HepG2 (cell line): ENCODE results near the gene TMEM258. TPM values are rescaled to one million over a fixed set of nuclear protein-coding genes. Genes with fewer than 3 reads are reported as not detected.
A peak's percentile ranks its signal among the peaks of the same experiment; 100 is the strongest.

ENCODE experiments used
- AHDC1 ChIP-seq: sonication (generic); formaldehyde crosslinking; IDR thresholded peaks from 2 replicates; pipeline ENCODE4 v1.5.1; 2020; ENCODE audit warnings: mild to moderate bottlenecking, missing genetic modification reagents, borderline replicate concordance
- HES4 ChIP-seq: sonication (generic); formaldehyde crosslinking; IDR thresholded peaks from 2 replicates; pipeline ENCODE4 v1.9.0; 2021; ENCODE audit warnings: mild to moderate bottlenecking, missing genetic modification reagents, borderline replicate concordance
- ISL2 ChIP-seq: sonication (generic); formaldehyde crosslinking; IDR thresholded peaks from 2 replicates; pipeline ENCODE4 v1.5.0; 2020; ENCODE audit warnings: missing genetic modification reagents
- KDM5A ChIP-seq: fragments of 200-600 bp; sonication (generic); IDR thresholded peaks from 2 replicates; pipeline ENCODE4 v1.7.0; 2018; ENCODE audit warnings: antibody characterized with exemption, mild to moderate bottlenecking, low read length, borderline replicate concordance
- KLF12 ChIP-seq: sonication (generic); formaldehyde crosslinking; IDR thresholded peaks from 2 replicates; pipeline ENCODE4 v1.4.0; 2020; ENCODE audit warnings: missing genetic modification reagents, borderline replicate concordance
- KLF16 ChIP-seq, 2 experiments: sonication (generic) in 1 of 2; formaldehyde crosslinking in 1 of 2; IDR thresholded peaks; 2 replicates each; pipeline versions ENCODE4 v1.6.1 to v1.8.0; 2016 to 2023; ENCODE audit warnings: missing genetic modification reagents in 2 of 2, missing compliant biosample characterization in 1 of 2
- MED13 ChIP-seq: sonication (generic); formaldehyde crosslinking; IDR thresholded peaks from 2 replicates; pipeline ENCODE4 v1.5.0; 2020; ENCODE audit warnings: missing genetic modification reagents
- NFKB2 ChIP-seq: sonication (generic); formaldehyde crosslinking; IDR thresholded peaks from 2 replicates; pipeline ENCODE4 v1.4.0; 2020; ENCODE audit warnings: missing genetic modification reagents, borderline replicate concordance
- RAD21 ChIP-seq: fragments of 450-650 bp; formaldehyde crosslinking; IDR thresholded peaks from 2 replicates; pipeline ENCODE4 v1.5.0; 2020; ENCODE audit warnings: mild to moderate bottlenecking
- SKIL ChIP-seq: sonication (generic); formaldehyde crosslinking; IDR thresholded peaks from 2 replicates; pipeline ENCODE4 v1.8.0; 2022; ENCODE audit warnings: missing genetic modification reagents, mild to moderate bottlenecking, moderate library complexity, borderline replicate concordance
- SOX6 ChIP-seq, 2 experiments: fragments of 450-650 bp in 1 of 2; sonication (generic) in 1 of 2; formaldehyde crosslinking in 1 of 2; IDR thresholded peaks; 2 replicates each; pipeline versions ENCODE4 v1.4.0 to v1.6.1; 2017 to 2020; ENCODE audit warnings: antibody characterized with exemption in 1 of 2, mild to moderate bottlenecking in 1 of 2, missing genetic modification reagents in 1 of 2
- TBX2 ChIP-seq: sonication (generic); formaldehyde crosslinking; IDR thresholded peaks from 2 replicates; pipeline ENCODE4 v1.5.0; 2020; ENCODE audit warnings: missing genetic modification reagents, mild to moderate bottlenecking, borderline replicate concordance
- THAP7 ChIP-seq: sonication (generic); formaldehyde crosslinking; IDR thresholded peaks from 2 replicates; pipeline ENCODE4 v1.8.1; 2023; ENCODE audit warnings: mild to moderate bottlenecking, missing genetic modification reagents
- THRA ChIP-seq: sonication (generic); formaldehyde crosslinking; IDR thresholded peaks from 2 replicates; pipeline ENCODE4 v1.4.0; 2020; ENCODE audit warnings: missing genetic modification reagents, borderline replicate concordance
- ZFY ChIP-seq: sonication (generic); formaldehyde crosslinking; IDR thresholded peaks from 2 replicates; pipeline ENCODE4 v1.4.0; 2020; ENCODE audit warnings: missing genetic modification reagents
- ZNF446 ChIP-seq: sonication (generic); formaldehyde crosslinking; IDR thresholded peaks from 2 replicates; pipeline ENCODE4 v1.5.0; 2020; ENCODE audit warnings: mild to moderate bottlenecking, missing genetic modification reagents
- ZNF451 ChIP-seq: sonication (generic); formaldehyde crosslinking; IDR thresholded peaks from 2 replicates; pipeline ENCODE4 v1.5.0; 2020; ENCODE audit warnings: mild to moderate bottlenecking, missing genetic modification reagents
- ZNF589 ChIP-seq: sonication (generic); formaldehyde crosslinking; conservative IDR thresholded peaks from 2 replicates; pipeline ENCODE4 v1.8.0; 2022; ENCODE audit warnings: mild to moderate bottlenecking, moderate library complexity, missing genetic modification reagents
- polyA plus RNA-seq, 8 experiments: library from polyadenylated mRNA; depleted of rRNA in 3 of 8; stranded (reverse) in 7 of 8; unstranded in 1 of 8; fragments of >200 nt; fragmentation: Illumina TruSeq in 4 of 8; extraction: Trizol in 4 of 8; gene quantifications; 2 replicates each; pipeline versions ENCODE4 v1.2.1 to v1.2.3, GENCODE V29; 2011 to 2016; ENCODE audit warnings: low read depth in 4 of 8, missing spikeins in 1 of 8, mixed read lengths in 1 of 8; ENCODE audit not compliant: insufficient read depth in 1 of 8
- total RNA-seq, 5 experiments: library from RNA; depleted of rRNA; stranded (reverse); fragments of >200 nt; fragmentation: Illumina TruSeq; extraction: Trizol; gene quantifications; 2 replicates each; pipeline ENCODE4 v1.2.3, GENCODE V29; 2016; ENCODE audit warnings: low read depth in 1 of 5

Gene TMEM258
- total and polyA plus RNA-seq, 2 of the 13 experiments (the other 11 are each of a cell fraction or from before 2014, with no cell fraction given), result 175 to 424 TPM

GRCh38 chr11:61756452-61757212 is 35.8 kb downstream of the TMEM258 start (continued):
- TF ChIP-seq THAP7 (CRISPR knock-in tag) (0 out of 2 replicates have a peak, but pooled peaks have one; percentile 39), ZFY (CRISPR knock-in tag) (peak; percentile 91), ISL2 (CRISPR knock-in tag) (no peak; the same call in none of the 2 replicates), ZNF446 (CRISPR knock-in tag) (0 out of 2 replicates have a peak, but pooled peaks have one; percentile 49), KLF12 (CRISPR knock-in tag) (peak; percentile 68; the same call in 1 of the 2 replicates), KDM5A (peak; percentile 48; the same call in 1 of the 2 replicates), THRA (CRISPR knock-in tag) (peak; percentile 69; the same call in 1 of the 2 replicates), TBX2 (CRISPR knock-in tag) (peak; percentile 78; the same call in 1 of the 2 replicates), RAD21 (CRISPR knock-in tag) (peak; percentile 33; the same call in 1 of the 2 replicates), ZNF589 (CRISPR knock-in tag) (peak; percentile 43; the same call in 1 of the 2 replicates), NFKB2 (CRISPR knock-in tag) (peak; percentile 66; the same call in 1 of the 2 replicates), HES4 (CRISPR knock-in tag) (no peak), ZNF451 (CRISPR knock-in tag) (no peak), SKIL (peak; percentile 15; the same call in 1 of the 2 replicates), MED13 (CRISPR knock-in tag) (peak; percentile 75), AHDC1 (CRISPR knock-in tag) (0 out of 2 replicates have a peak, but pooled peaks have one; percentile 63), KLF16 (CRISPR knock-in tag; IDR thresholded peaks at IDR 0.05) (peak in 1 of 2 experiments; percentile 49; a peak in 1 of 4 replicates), SOX6 (IDR thresholded peaks at IDR 0.05) (no peak), SOX6 (CRISPR knock-in tag; IDR thresholded peaks at IDR 0.05) (peak; percentile 93)
